Heart right ventricle (tissue), 16 donors: ENCODE measurements around the gene ALG1. TPM values are rescaled to one million over a fixed set of nuclear protein-coding genes. Genes with fewer than 3 reads are reported as not detected.
A peak's percentile ranks its signal among the peaks of the same experiment; 100 is the strongest.

Source experiments
- ATAC-seq, 8 donors: fragments of 200-7000 bp; cut with Tn5 transposase; one replicate each; pipeline ENCODE4 v1.9.1; 2020; ENCODE audit warnings: mild to moderate bottlenecking in 8 of 8, moderate library complexity in 8 of 8, moderate number of reproducible peaks in 1 of 8
- DNase-seq, 2 donors: peaks; one replicate each; pipeline ENCODE4 v3.0.0-alpha.2; 2020
- H3K27ac ChIP-seq, 10 donors: fragments of 200-600 bp; sonication (generic) in 2 of 10; one replicate each; pipeline versions ENCODE4 v1.5.0 to v1.8.0; 2020 to 2022; ENCODE audit warnings: mild to moderate bottlenecking in 3 of 10
- H3K27me3 ChIP-seq, 7 donors: fragments of 200-600 bp; one replicate each; pipeline ENCODE4 v1.8.0; 2021 to 2022; ENCODE audit warnings: mild to moderate bottlenecking in 2 of 7
- H3K36me3 ChIP-seq, 9 donors: fragments of 200-600 bp; sonication (generic) in 1 of 9; one replicate each; pipeline versions ENCODE4 v1.5.0 to v1.8.0; 2020 to 2022; ENCODE audit warnings: mild to moderate bottlenecking in 2 of 9
- H3K4me1 ChIP-seq, 9 donors: fragments of 200-600 bp; sonication (generic) in 1 of 9; one replicate each; pipeline versions ENCODE4 v1.5.0 to v1.8.0; 2020 to 2022; ENCODE audit warnings: mild to moderate bottlenecking in 4 of 9
- H3K4me3 ChIP-seq, 10 donors: fragments of 200-600 bp; sonication (generic) in 2 of 10; one replicate each; pipeline versions ENCODE4 v1.5.0 to v1.8.0; 2020 to 2022; ENCODE audit warnings: mild to moderate bottlenecking in 7 of 10, moderate library complexity in 2 of 10
- H3K9me3 ChIP-seq, 11 donors: fragments of 200-600 bp in 10 of 11; sonication (generic) in 2 of 11; one replicate each; pipeline versions ENCODE4 v1.5.0 to v1.8.0; 2013 to 2022; ENCODE audit warnings: mild to moderate bottlenecking in 2 of 11, control low read depth in 1 of 11, moderate library complexity in 1 of 11
- CTCF ChIP-seq, 9 donors: fragments of 200-600 bp; sonication (generic) in 2 of 9; IDR thresholded peaks; one replicate each; pipeline versions ENCODE4 v1.5.0 to v1.8.0; 2021 to 2022; ENCODE audit warnings: antibody characterized with exemption in 9 of 9, mild to moderate bottlenecking in 5 of 9, moderate library complexity in 1 of 9
- WGBS, 2 donors: extraction: QIAGEN DNeasy Blood & Tissue Kit; methylation state at CpG; one replicate each; pipeline ENCODE4 v1.1.7; 2013; ENCODE audit warnings: inconsistent platforms in 1 of 2; 5-methylcytosine and 5-hydroxymethylcytosine counted together
- intact Hi-C, 10 donors: fragments of 100-400 bp; cut with DNase I; formaldehyde crosslinking; loops; one replicate each; pipeline versions ENCODE4 v1.11.1 to v1.14.2; 2022
- polyA plus RNA-seq, 2 donors: library from polyadenylated mRNA; stranded (reverse); fragments of 200-250 nt; gene quantifications; one replicate each; pipeline ENCODE4 v1.2.3, GENCODE V29; 2013
- total RNA-seq, 10 donors: library from RNA; stranded (reverse); fragmentation: NEBNext Ultra II Directional in 3 of 10; extraction: Animal tissue kit (Norgen Biotek cat#: 25700) in 3 of 10; gene quantifications; one replicate each; pipeline versions ENCODE4 v1.2.1 to v1.2.4, GENCODE V29; 2021 to 2023
- donor health status: Arrhythmogenic right ventricular cardiomyopathy.
- donor health status: ischemic (EF 13 %, LVEDD 7.1; RV severe dilation, severe dysfunction).
- donor health status: healthy with polysubstance abuse.
- donor health status: DM: no; HTN: yes; CAD: no.
- donor health status: DM: no; HTN: no; CAD: no.
- donor health status: ischemic (EF 25% LVEDD 6.9; RV normal size, moderate dysfunction).
- donor health status: ischemic (EF 25% LVEDD 5.7; RV mildly dilated, moderate dysfunction).
- donor health status: healthy.
- donor health status: DM: yes; HTN: yes; CAD: no.
- donor health status: Ischemic cardiomyopathy.
- donor health status: ischemic (EF 35%, LVEDD 5.7; RV mildly dilated, moderate dysfunction).
- donor health status: nonischemic (EF 11% LVEDD 7.7; RV severe dilation, severe dysfunction).
- donor health status: DM: yes; HTN: yes; CAD: no.
- donor health status: PGD.
- donor health status: ischemic (EF 29% LVEDD 5.4; RV normal size, mild dysfunction).
- donor health status: nonischemic (EF 23%, LVEDD 6.1; RV moderate dilation, normal function).

The ALG1 gene
- total and polyA plus RNA-seq, 12 donors: 4.9 to 13.7 (median 8.4) TPM

- H3K27me3 ChIP-seq: no peaks in the 10 kb centered on the region
- peak overlapping the region in 2 of 10 donors; percentile 1 to 26 for H3K27ac ChIP-seq
- no peak for TF ChIP-seq CTCF (IDR thresholded peaks at IDR 0.05)
- H3K4me1 ChIP-seq: peaks cover 0 to 30% (median 22%) of the 10 kb centered on the region in 9 donors
- H3K9me3 ChIP-seq: no peaks in the 10 kb centered on the region
- no peak overlapping the region for H3K4me3 ChIP-seq
- no peak for DNase-seq
- WGBS, 2 donors: 43 to 45% methylated on average over 12 of the region's 12 CpGs
- no peak for ATAC-seq
- intact Hi-C loops: no loop called here
- H3K36me3 ChIP-seq: no peaks in the 10 kb centered on the region
Measured at GRCh38 chr16:5036228-5037156, 35.2 kb upstream of the ALG1 start.

GRCh38 chr16:5040451-5040850, 31.2 kb upstream of the ALG1 start:
- Histone ChIP-seq H3K4me3 (no peak overlapping the region), H3K9me3 (no peaks in the 10 kb centered on the region), H3K36me3 (peaks cover 0 to 5% (median 0%) of the 10 kb centered on the region in 9 donors), H3K27ac (no peak overlapping the region), H3K27me3 (no peaks in the 10 kb centered on the region), H3K4me1 (peaks cover 0 to 10% (median 4%) of the 10 kb centered on the region in 9 donors)
- WGBS, 2 donors: 80 to 83% methylated on average over 7 of the region's 7 CpGs
- TF ChIP-seq CTCF (IDR thresholded peaks at IDR 0.05): no peak
- ATAC-seq: no peak
- intact Hi-C loops: no loop called here
- no peak for DNase-seq

GRCh38 chr16:5041600-5042133, 30.0 kb upstream of the ALG1 start:
- TF ChIP-seq CTCF (IDR thresholded peaks at IDR 0.05): no peak
- Histone ChIP-seq H3K36me3 (peaks cover 0 to 5% (median 0%) of the 10 kb centered on the region in 9 donors), H3K4me1 (peaks cover 0 to 3% (median 0%) of the 10 kb centered on the region in 9 donors), H3K27me3 (no peaks in the 10 kb centered on the region), H3K27ac (no peak overlapping the region), H3K4me3 (no peak overlapping the region), H3K9me3 (no peaks in the 10 kb centered on the region)
- intact Hi-C loops: no loop called here
- no peak for DNase-seq
- 74 to 77% methylated on average over 12 of the region's 12 CpGs for WGBS, 2 donors
- no peak for ATAC-seq

- H3K9me3 ChIP-seq: no peaks in the 10 kb centered on the region
- DNase-seq (no peak), ATAC-seq (no peak)
- H3K27ac ChIP-seq: no peak overlapping the region
- H3K36me3 ChIP-seq: peaks cover 0 to 5% (median 0%) of the 10 kb centered on the region in 9 donors
- H3K4me3 ChIP-seq: no peak overlapping the region
- H3K27me3 ChIP-seq: no peaks in the 10 kb centered on the region
- H3K4me1 ChIP-seq: peaks cover 0 to 3% (median 0%) of the 10 kb centered on the region in 9 donors
- WGBS, 2 donors: 69 to 73% methylated on average over 14 of the region's 14 CpGs
- intact Hi-C loops: no loop called here
- no peak for TF ChIP-seq CTCF (IDR thresholded peaks at IDR 0.05)
Measured at GRCh38 chr16:5042574-5043171, 29.0 kb upstream of the ALG1 start.
